H1 (cell line): Measurements from ENCODE around the gene ZNF281. TPM values are rescaled to one million over a fixed set of nuclear protein-coding genes. Genes with fewer than 3 reads are reported as not detected.

ENCODE experiments used
- CTCF ChIA-PET: fragments of 300-600 bp; sonication (Branson Sonifier 250); formaldehyde crosslinking; loops from one replicate; lab custom pipeline; 2021; ENCODE audit not compliant: partially characterized antibody; lab: Charles Lee
- POLR2A ChIA-PET: fragments of 300-600 bp; sonication (Branson Sonifier 250); formaldehyde crosslinking; loops from one replicate; lab custom pipeline; 2021; ENCODE audit warnings: inconsistent platforms; ENCODE audit not compliant: partially characterized antibody; lab: Charles Lee
- DNase-seq, 2 experiments: peaks; one replicate each; pipeline versions ENCODE4 v3.0.0 to v3.0.0-alpha.2; 2010 to 2022; ENCODE audit warnings: low spot score in 2 of 2, low read depth in 1 of 2, mixed read lengths in 1 of 2
- FAIRE-seq: peaks from 2 replicates; lab custom pipeline; 2011; peaks lifted over from hg19 to GRCh38; lab: Jason Lieb, UNC
- H2AFZ ChIP-seq: 2 replicates; pipeline ENCODE4 v1.8.1; 2012; ENCODE audit warnings: low read length, inconsistent platforms
- H2AK5ac ChIP-seq: 2 replicates; pipeline ENCODE4 v1.6.1; 2013; ENCODE audit warnings: low read depth, low read length
- H2BK120ac ChIP-seq: replicated peaks from 2 replicates; pipeline ENCODE3; 2013; ENCODE audit warnings: low read depth, low read length, inconsistent platforms
- H2BK12ac ChIP-seq: 2 replicates; pipeline ENCODE4 v1.6.1; 2013; ENCODE audit warnings: low read depth, low read length
- H2BK15ac ChIP-seq: 2 replicates; pipeline ENCODE4 v1.6.1; 2013; ENCODE audit warnings: low read length
- H2BK20ac ChIP-seq: 2 replicates; pipeline ENCODE4 v1.6.1; 2013; ENCODE audit warnings: low read length
- H2BK5ac ChIP-seq: 2 replicates; pipeline ENCODE4 v1.6.1; 2013; ENCODE audit warnings: low read depth, low read length
- H3K14ac ChIP-seq: 2 replicates; pipeline ENCODE4 v1.6.1; 2013; ENCODE audit warnings: inconsistent platforms; ENCODE audit not compliant: insufficient read length
- H3K18ac ChIP-seq: 2 replicates; pipeline ENCODE4 v1.6.1; 2013; ENCODE audit warnings: low read length; ENCODE audit errors: extremely low read depth
- H3K23ac ChIP-seq: 2 replicates; pipeline ENCODE4 v1.6.1; 2013; ENCODE audit warnings: inconsistent platforms; ENCODE audit not compliant: insufficient read length
- H3K23me2 ChIP-seq: 2 replicates; pipeline ENCODE4 v1.6.1; 2013; ENCODE audit warnings: low read depth, low read length
- H3K27ac ChIP-seq: 2 replicates; pipeline ENCODE4 v1.6.1; 2011; ENCODE audit warnings: low read depth, low read length, inconsistent platforms
- H3K27me3 ChIP-seq, 4 experiments: replicated peaks in 1 of 4; 1 replicate in 1 of 4; 2 replicates in 3 of 4; pipeline versions ENCODE4 v1.6.1 to v1.8.1; 2011 to 2013; ENCODE audit warnings: low read length in 3 of 4, mild to moderate bottlenecking in 3 of 4, inconsistent platforms in 2 of 4, mixed read lengths in 2 of 4, moderate library complexity in 1 of 4; ENCODE audit not compliant: control insufficient read depth in 3 of 4, insufficient read depth in 3 of 4; ENCODE audit errors: extremely low read depth in 1 of 4
- H3K36me3 ChIP-seq, 4 experiments: 2 replicates each; pipeline versions ENCODE4 v1.6.1 to v1.8.1; 2011 to 2013; ENCODE audit warnings: mild to moderate bottlenecking in 4 of 4, low read length in 3 of 4, moderate library complexity in 2 of 4, control low read depth in 1 of 4, inconsistent platforms in 1 of 4; ENCODE audit not compliant: insufficient read depth in 4 of 4, control insufficient read depth in 2 of 4
- H3K4ac ChIP-seq: replicated peaks from 2 replicates; pipeline ENCODE3; 2013; ENCODE audit warnings: low read length, low read depth, mixed read lengths, inconsistent platforms; ENCODE audit not compliant: insufficient read length
- H3K4me1 ChIP-seq, 4 experiments: replicated peaks in 1 of 4; 1 replicate in 1 of 4; 2 replicates in 3 of 4; pipeline versions ENCODE4 v1.6.1 to v1.8.1; 2011 to 2013; ENCODE audit warnings: low read length in 3 of 4, inconsistent platforms in 2 of 4, mixed read lengths in 1 of 4; ENCODE audit not compliant: insufficient read depth in 4 of 4, control insufficient read depth in 3 of 4
- H3K4me2 ChIP-seq, 2 experiments: 2 replicates each; pipeline versions ENCODE4 v1.6.1 to v1.8.1; 2011 to 2013; ENCODE audit warnings: low read depth in 2 of 2, low read length in 2 of 2, control low read depth in 1 of 2, inconsistent platforms in 1 of 2, mild to moderate bottlenecking in 1 of 2; ENCODE audit not compliant: insufficient read depth in 1 of 2
- H3K4me3 ChIP-seq, 4 experiments: fragments of 200-600, 300-600 bp in 1 of 4; sonication (generic), shearing (Covaris generic), sonication (Bioruptor Twin) in 1 of 4; 2 replicates each; pipeline versions ENCODE4 v1.5.1 to v1.8.1; 2011 to 2016; ENCODE audit warnings: low read length in 4 of 4, low read depth in 3 of 4, control low read depth in 2 of 4, inconsistent platforms in 2 of 4, mild to moderate bottlenecking in 2 of 4, mixed read lengths in 1 of 4, moderate library complexity in 1 of 4; ENCODE audit not compliant: insufficient read depth in 2 of 4; ENCODE audit errors: extremely low read depth in 1 of 4
- H3K56ac ChIP-seq: replicated peaks from 2 replicates; pipeline ENCODE3; 2013; ENCODE audit warnings: low read depth, mild to moderate bottlenecking, mixed read lengths, low read length, inconsistent platforms; ENCODE audit not compliant: insufficient read length
- H3K79me1 ChIP-seq: 2 replicates; pipeline ENCODE4 v1.6.1; 2013; ENCODE audit warnings: low read depth, low read length, control low read depth
- H3K79me2 ChIP-seq, 2 experiments: 2 replicates each; pipeline versions ENCODE4 v1.6.1 to v1.8.1; 2012 to 2013; ENCODE audit warnings: low read length in 2 of 2, mild to moderate bottlenecking in 2 of 2, inconsistent platforms in 1 of 2; ENCODE audit not compliant: insufficient read depth in 2 of 2, control insufficient read depth in 1 of 2
- H3K9ac ChIP-seq, 4 experiments: replicated peaks in 1 of 4; 1 replicate in 1 of 4; 2 replicates in 3 of 4; pipeline versions ENCODE4 v1.6.1 to v1.8.1; 2011 to 2013; ENCODE audit warnings: low read depth in 3 of 4, low read length in 3 of 4, control low read depth in 2 of 4, mild to moderate bottlenecking in 2 of 4, moderate library complexity in 2 of 4, inconsistent platforms in 1 of 4; ENCODE audit errors: extremely low read depth in 1 of 4
- H3K9me3 ChIP-seq, 2 experiments: 2 replicates each; pipeline versions ENCODE4 v1.6.1 to v1.8.1; 2012 to 2013; ENCODE audit warnings: mild to moderate bottlenecking in 2 of 2, moderate library complexity in 2 of 2, control low read depth in 1 of 2, inconsistent platforms in 1 of 2, low read depth in 1 of 2, low read length in 1 of 2, mixed read lengths in 1 of 2; ENCODE audit not compliant: insufficient read depth in 2 of 2
- H4K20me1 ChIP-seq, 2 experiments: replicated peaks in 1 of 2; 2 replicates each; pipeline versions ENCODE3 to v1.8.1; 2011 to 2013; ENCODE audit warnings: inconsistent platforms in 2 of 2, low read length in 2 of 2, mild to moderate bottlenecking in 1 of 2; ENCODE audit not compliant: insufficient read depth in 2 of 2, control insufficient read depth in 1 of 2
- H4K5ac ChIP-seq: 2 replicates; pipeline ENCODE4 v1.6.1; 2013; ENCODE audit warnings: low read length, low read depth, mixed read lengths, inconsistent platforms; ENCODE audit not compliant: insufficient read length
- H4K8ac ChIP-seq: 2 replicates; pipeline ENCODE4 v1.8.0; 2013; ENCODE audit warnings: mild to moderate bottlenecking, moderate library complexity, low read length, inconsistent platforms; ENCODE audit not compliant: insufficient read depth; ENCODE audit errors: extremely low read depth
- H4K91ac ChIP-seq: replicated peaks from 2 replicates; pipeline ENCODE3; 2013; ENCODE audit warnings: low read length, mixed read lengths, inconsistent platforms; ENCODE audit not compliant: insufficient read length
- BRCA1 ChIP-seq: IDR thresholded peaks from 2 replicates; pipeline ENCODE4 v1.6.1; 2012; ENCODE audit warnings: low read depth, low read length, improper control_type of control experiment
- CBX8 ChIP-seq: fragments of 300-800, 300-1000 bp; sonication (generic); IDR thresholded peaks from 2 replicates; pipeline ENCODE4 v1.7.1; 2016; ENCODE audit warnings: low read depth, low read length, borderline replicate concordance
- CEBPB ChIP-seq: IDR thresholded peaks from 2 replicates; pipeline ENCODE4 v1.6.1; 2012; ENCODE audit warnings: low read depth, low read length
- CREB1 ChIP-seq: IDR thresholded peaks from 2 replicates; pipeline ENCODE4 v1.6.1; 2012; ENCODE audit warnings: inconsistent platforms
- JUND ChIP-seq: IDR thresholded peaks from 2 replicates; pipeline ENCODE4 v1.6.1; 2011; ENCODE audit warnings: mild to moderate bottlenecking, improper control_type of control experiment, low read length
- KDM4A ChIP-seq: IDR thresholded peaks from one replicate; pipeline ENCODE4 v1.7.1; 2012; ENCODE audit warnings: low read depth, mild to moderate bottlenecking, moderate library complexity, low read length, inconsistent platforms; ENCODE audit not compliant: severe bottlenecking
- POU5F1 ChIP-seq: IDR thresholded peaks from 2 replicates; pipeline ENCODE4 v1.6.1; 2011; ENCODE audit warnings: low read depth, mild to moderate bottlenecking, low read length, moderate library complexity
- SP2 ChIP-seq: IDR thresholded peaks from 2 replicates; pipeline ENCODE4 v1.6.1; 2012; ENCODE audit warnings: mild to moderate bottlenecking, low read length, inconsistent platforms
- SUZ12 ChIP-seq: fragments of 200-600 bp; sonication (generic); IDR thresholded peaks from 2 replicates; pipeline ENCODE4 v1.6.1; 2012; ENCODE audit warnings: mild to moderate bottlenecking, inconsistent platforms, low read length, moderate library complexity, mixed read lengths
- YY1 ChIP-seq: IDR thresholded peaks from 2 replicates; pipeline ENCODE4 v1.6.1; 2011; ENCODE audit warnings: low read depth, mild to moderate bottlenecking, low read length
- WGBS, 2 experiments: shearing (Covaris generic) in 1 of 2; methylation state at CpG; one replicate each; pipeline versions ENCODE4 v1.1.6 to v1.1.7; 2013 to 2015; ENCODE audit warnings: low lambda C conversion rate in 2 of 2, mixed read lengths in 2 of 2, inconsistent platforms in 1 of 2, low coverage in 1 of 2, missing lambda C conversion rate in 1 of 2; ENCODE audit not compliant: insufficient replicate concordance in 2 of 2, insufficient coverage in 1 of 2, insufficient read length in 1 of 2; ENCODE audit errors: extremely low coverage in 1 of 2, missing lambda C conversion rate in 1 of 2; 5-methylcytosine and 5-hydroxymethylcytosine counted together
- polyA plus RNA-seq, 7 experiments: library from polyadenylated mRNA; depleted of rRNA in 3 of 7; stranded (reverse) in 5 of 7; unstranded in 2 of 7; fragments of >200 nt in 5 of 7; fragments of 200-250 nt in 2 of 7; gene quantifications; 1 replicate in 5 of 7; 2 replicates in 1 of 7; 4 replicates in 1 of 7; pipeline versions ENCODE4 v1.2.1 to v1.2.3, GENCODE V29; 2011 to 2013; ENCODE audit warnings: missing spikeins in 2 of 7, mixed read lengths in 2 of 7
- total RNA-seq: library from RNA; stranded (reverse); fragmentation: NEBNext Ultra II Directional; extraction: Animal tissue kit (Norgen Biotek cat#: 25700); gene quantifications from 2 replicates; pipeline ENCODE4 v1.2.1, GENCODE V29; 2021
- TF ChIP-seq, protein P1 (sequence below), 3 experiments: IDR thresholded peaks; 1 replicate in 2 of 3; 2 replicates in 1 of 3; pipeline versions ENCODE4 v1.5.1 to v1.6.1; 2011; ENCODE audit warnings: low read length in 3 of 3, mild to moderate bottlenecking in 3 of 3, inconsistent platforms in 2 of 3, low read depth in 1 of 3, moderate library complexity in 1 of 3; ENCODE audit not compliant: insufficient read depth in 1 of 3; ENCODE audit errors: control extremely low read depth in 1 of 3
- TF ChIP-seq, protein P2 (sequence below): IDR thresholded peaks from 2 replicates; pipeline ENCODE4 v1.6.1; 2011; ENCODE audit warnings: low read depth, mild to moderate bottlenecking, low read length; ENCODE audit not compliant: insufficient read depth

ZNF281 gene
- total and polyA plus RNA-seq, 2 of the 8 experiments (the other 6 are each of a cell fraction or from before 2014, with no cell fraction given) = 19.5 to 61.4 TPM

DNA sequence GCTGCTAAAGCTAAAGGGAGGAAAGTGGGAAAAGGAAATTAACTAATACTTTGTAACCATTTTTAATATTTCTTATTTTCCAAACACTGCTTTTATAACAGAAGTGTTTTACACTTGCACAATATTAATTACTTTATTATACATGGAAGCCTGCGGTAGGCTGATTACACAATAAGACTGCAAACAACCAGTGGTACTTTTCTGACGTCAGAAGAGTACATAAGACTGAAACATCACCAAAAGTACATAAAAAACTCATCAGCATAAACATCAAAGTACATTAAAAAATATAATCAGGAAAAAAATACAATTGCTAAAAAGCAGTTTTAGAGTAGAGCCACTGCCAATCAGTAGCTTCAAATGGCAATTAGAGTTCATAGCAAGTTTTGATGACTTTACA is 4.6 kb downstream of the ZNF281 start:
- Histone ChIP-seq H3K4ac (no peak overlapping the region), H4K5ac (no peak overlapping the region), H4K20me1 (peaks cover 11 to 23% of the 10 kb centered on the region in 2 experiments), H3K27ac (no peak overlapping the region), H3K79me1 (no peaks in the 10 kb centered on the region), H3K4me2 (peak overlapping the region; percentile 5 to 61; a peak in 3 of 4 replicates), H2BK5ac (no peak overlapping the region), H3K23me2 (peaks cover 10% of the 10 kb centered on the region), H2AFZ (no peak overlapping the region), H3K36me3 (peaks cover 8 to 71% (median 22%) of the 10 kb centered on the region in 4 experiments), H3K18ac (no peak overlapping the region), H2BK12ac (no peak overlapping the region), H4K8ac (no peak overlapping the region), H3K23ac (no peak overlapping the region), H3K9ac (no peak overlapping the region), H3K56ac (no peak overlapping the region), H3K79me2 (peaks cover 35 to 95% of the 10 kb centered on the region in 2 experiments), H3K4me1 (peaks cover 2 to 11% (median 8%) of the 10 kb centered on the region in 4 experiments; a peak in 6 of 7 replicates), H4K91ac (no peak overlapping the region), H3K4me3 (peak overlapping the region in 1 of 4 experiments; percentile 76; a peak in 2 of 8 replicates), H2BK20ac (no peak overlapping the region), H3K14ac (no peak overlapping the region), H2BK15ac (no peak overlapping the region), H3K27me3 (no peaks in the 10 kb centered on the region), H2BK120ac (no peak overlapping the region), H3K9me3 (no peaks in the 10 kb centered on the region), H2AK5ac (no peak overlapping the region)
- DNase-seq (no peak), FAIRE-seq (no peak)
- WGBS, 2 experiments = 90% methylated on average over 2 of the region's 2 CpGs; no CpG with 5 or more reads in 1 of the 2 experiments
- ChIA-PET CTCF (interaction anchor here (1.0 to 1.2 kb wide), 2 partner anchors 98 to 131 kb away, joined by 3 to 4 read pairs; no protein-coding TSS in a partner anchor), POLR2A (interaction anchor here (0.7 to 2.0 kb wide), 4 partner anchors 11 to 25 kb away, joined by 3 to 5 read pairs (median 4); no protein-coding TSS in a partner anchor)
- no peak for TF ChIP-seq JUND
- no peak for TF ChIP-seq POU5F1
- no peak for TF ChIP-seq SUZ12
- TF ChIP-seq BRCA1 = no peak
- no peak for TF ChIP-seq YY1
- TF ChIP-seq CEBPB = no peak
- no peak for TF ChIP-seq CREB1
- TF ChIP-seq CBX8 = no peak
- TF ChIP-seq, protein P1, sequence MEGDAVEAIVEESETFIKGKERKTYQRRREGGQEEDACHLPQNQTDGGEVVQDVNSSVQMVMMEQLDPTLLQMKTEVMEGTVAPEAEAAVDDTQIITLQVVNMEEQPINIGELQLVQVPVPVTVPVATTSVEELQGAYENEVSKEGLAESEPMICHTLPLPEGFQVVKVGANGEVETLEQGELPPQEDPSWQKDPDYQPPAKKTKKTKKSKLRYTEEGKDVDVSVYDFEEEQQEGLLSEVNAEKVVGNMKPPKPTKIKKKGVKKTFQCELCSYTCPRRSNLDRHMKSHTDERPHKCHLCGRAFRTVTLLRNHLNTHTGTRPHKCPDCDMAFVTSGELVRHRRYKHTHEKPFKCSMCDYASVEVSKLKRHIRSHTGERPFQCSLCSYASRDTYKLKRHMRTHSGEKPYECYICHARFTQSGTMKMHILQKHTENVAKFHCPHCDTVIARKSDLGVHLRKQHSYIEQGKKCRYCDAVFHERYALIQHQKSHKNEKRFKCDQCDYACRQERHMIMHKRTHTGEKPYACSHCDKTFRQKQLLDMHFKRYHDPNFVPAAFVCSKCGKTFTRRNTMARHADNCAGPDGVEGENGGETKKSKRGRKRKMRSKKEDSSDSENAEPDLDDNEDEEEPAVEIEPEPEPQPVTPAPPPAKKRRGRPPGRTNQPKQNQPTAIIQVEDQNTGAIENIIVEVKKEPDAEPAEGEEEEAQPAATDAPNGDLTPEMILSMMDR (IDR thresholded peaks at IDR 0.05; ENCODE audit: control extremely low read depth in 1 of 3, insufficient read depth in 1 of 3, low read depth in 1 of 3, low read length in 3 of 3) = no peak
- TF ChIP-seq, protein P2, sequence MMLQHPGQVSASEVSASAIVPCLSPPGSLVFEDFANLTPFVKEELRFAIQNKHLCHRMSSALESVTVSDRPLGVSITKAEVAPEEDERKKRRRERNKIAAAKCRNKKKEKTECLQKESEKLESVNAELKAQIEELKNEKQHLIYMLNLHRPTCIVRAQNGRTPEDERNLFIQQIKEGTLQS = no peak
- no peak for TF ChIP-seq KDM4A
- no peak for TF ChIP-seq SP2
